HEK293 (cell line): Measurements from ENCODE around the gene HSD17B8.

ENCODE experiments used
- CTCF ChIA-PET: fragments of 350-600 bp; formaldehyde crosslinking; extraction: SDS; loops from one replicate; lab custom pipeline; 2021; ENCODE audit warnings: antibody characterized with exemption; lab: Yijun Ruan, JAX
- POLR2A ChIA-PET: fragments of 300-600 bp; formaldehyde crosslinking; extraction: SDS; loops from one replicate; lab custom pipeline; 2020; ENCODE audit warnings: antibody characterized with exemption, inconsistent platforms; lab: Yijun Ruan, JAX
- H3K27ac ChIP-seq: fragments of 200-500 bp; sonication (Bioruptor generic); 2 replicates; pipeline ENCODE4 v1.5.1; 2014; ENCODE audit warnings: low read depth, low read length, control low read depth, inconsistent platforms; ENCODE audit errors: extremely low read depth
- H3K36me3 ChIP-seq, 2 experiments: fragments of 200-500 bp in 1 of 2; sonication (Bioruptor generic) in 1 of 2; 1 replicate in 1 of 2; 2 replicates in 1 of 2; pipeline ENCODE4 v1.5.1; 2014 to 2017; ENCODE audit warnings: inconsistent platforms in 2 of 2, low read length in 2 of 2; ENCODE audit not compliant: control insufficient read depth in 2 of 2, insufficient read depth in 1 of 2
- H3K4me1 ChIP-seq: fragments of 200-500 bp; sonication (Bioruptor generic); 2 replicates; pipeline ENCODE4 v1.5.1; 2014; ENCODE audit warnings: mild to moderate bottlenecking, low read length, inconsistent platforms; ENCODE audit not compliant: control insufficient read depth, insufficient read depth
- H3K4me3 ChIP-seq: 2 replicates; pipeline ENCODE4 v1.5.1; 2011; ENCODE audit warnings: low read depth, mild to moderate bottlenecking, control low read depth, low read length, moderate library complexity
- H3K9me3 ChIP-seq: fragments of 200-500 bp; sonication (Bioruptor generic); 2 replicates; pipeline ENCODE4 v1.5.1; 2014; ENCODE audit warnings: low read depth, low read length, inconsistent platforms; ENCODE audit not compliant: control insufficient read depth, insufficient read depth
- GLI2 ChIP-seq: fragments of 450-650 bp; formaldehyde crosslinking; IDR thresholded peaks from 2 replicates; pipeline ENCODE4; 2017; ENCODE audit warnings: missing biosample characterization, missing genetic modification characterization, low read depth, borderline replicate concordance
- GLI4 ChIP-seq: fragments of 450-650 bp; formaldehyde crosslinking; IDR thresholded peaks from 2 replicates; pipeline ENCODE4 v1.5.1; 2016; ENCODE audit warnings: missing biosample characterization, missing genetic modification characterization
- IKZF3 ChIP-seq: fragments of 450-650 bp; IDR thresholded peaks from 2 replicates; pipeline ENCODE4 v1.5.0; 2018; ENCODE audit warnings: missing biosample characterization, mild to moderate bottlenecking, missing genetic modification characterization, moderate library complexity
- RBAK ChIP-seq: fragments of 450-650 bp; formaldehyde crosslinking; IDR thresholded peaks from 2 replicates; pipeline ENCODE4 v1.5.1; 2016; ENCODE audit warnings: missing biosample characterization, missing genetic modification characterization
- REPIN1 ChIP-seq: fragments of 450-650 bp; formaldehyde crosslinking; IDR thresholded peaks from 2 replicates; pipeline ENCODE4 v1.5.1; 2017; ENCODE audit warnings: missing biosample characterization, missing genetic modification characterization, low read depth
- SETDB1 ChIP-seq: IDR thresholded peaks from one replicate; pipeline ENCODE4 v1.6.1; 2017; ENCODE audit warnings: mild to moderate bottlenecking, low read length, moderate library complexity, mixed read lengths; ENCODE audit not compliant: insufficient read length
- SP3 ChIP-seq: fragments of 450-650 bp; formaldehyde crosslinking; IDR thresholded peaks from 2 replicates; pipeline ENCODE4 v1.5.1; 2016; ENCODE audit warnings: missing biosample characterization, missing genetic modification characterization
- WT1 ChIP-seq: fragments of 450-650 bp; formaldehyde crosslinking; IDR thresholded peaks from 2 replicates; pipeline ENCODE4 v1.5.1; 2016; ENCODE audit warnings: missing biosample characterization, missing genetic modification characterization
- ZBTB1 ChIP-seq: fragments of 450-650 bp; formaldehyde crosslinking; IDR thresholded peaks from 2 replicates; pipeline ENCODE4 v1.5.1; 2016; ENCODE audit warnings: missing biosample characterization, missing genetic modification characterization
- ZBTB17 ChIP-seq: fragments of 450-650 bp; formaldehyde crosslinking; IDR thresholded peaks from 2 replicates; pipeline ENCODE4 v1.5.1; 2016; ENCODE audit warnings: missing biosample characterization, missing genetic modification characterization
- ZNF132 ChIP-seq: fragments of 450-650 bp; formaldehyde crosslinking; IDR thresholded peaks from 2 replicates; pipeline ENCODE4 v1.5.1; 2017; ENCODE audit warnings: missing biosample characterization, missing genetic modification characterization, borderline replicate concordance
- ZNF133 ChIP-seq: fragments of 450-650 bp; formaldehyde crosslinking; IDR thresholded peaks from 2 replicates; pipeline ENCODE4 v1.5.1; 2016; ENCODE audit warnings: missing biosample characterization, missing genetic modification characterization
- ZNF202 ChIP-seq: fragments of 450-650 bp; formaldehyde crosslinking; IDR thresholded peaks from 2 replicates; pipeline ENCODE4 v1.5.1; 2016; ENCODE audit warnings: missing biosample characterization, missing genetic modification characterization, borderline replicate concordance
- ZNF223 ChIP-seq: fragments of 450-650 bp; formaldehyde crosslinking; IDR thresholded peaks from 2 replicates; pipeline ENCODE4 v1.5.1; 2016; ENCODE audit warnings: missing biosample characterization, missing genetic modification characterization
- ZNF24 ChIP-seq: fragments of 450-650 bp; formaldehyde crosslinking; IDR thresholded peaks from 2 replicates; pipeline ENCODE4 v1.5.1; 2016; ENCODE audit warnings: missing biosample characterization, missing genetic modification characterization
- ZNF341 ChIP-seq: fragments of 450-650 bp; formaldehyde crosslinking; IDR thresholded peaks from 2 replicates; pipeline ENCODE4; 2016; ENCODE audit warnings: low read depth, missing biosample characterization, missing genetic modification characterization
- ZNF354C ChIP-seq: fragments of 450-650 bp; formaldehyde crosslinking; IDR thresholded peaks from 2 replicates; pipeline ENCODE4 v1.5.1; 2016; ENCODE audit warnings: missing biosample characterization, missing genetic modification characterization, low read depth, borderline replicate concordance
- ZNF366 ChIP-seq: fragments of 450-650 bp; formaldehyde crosslinking; conservative IDR thresholded peaks from 2 replicates; pipeline ENCODE4 v1.5.1; 2016; ENCODE audit warnings: missing biosample characterization, missing genetic modification characterization
- ZNF48 ChIP-seq: fragments of 450-650 bp; formaldehyde crosslinking; IDR thresholded peaks from 2 replicates; pipeline ENCODE4 v1.5.1; 2016; ENCODE audit warnings: missing biosample characterization, missing genetic modification characterization
- ZNF530 ChIP-seq: fragments of 450-650 bp; formaldehyde crosslinking; IDR thresholded peaks from 2 replicates; pipeline ENCODE4 v1.5.1; 2016; ENCODE audit warnings: low read depth, missing biosample characterization, missing genetic modification characterization
- ZNF544 ChIP-seq: fragments of 450-650 bp; formaldehyde crosslinking; IDR thresholded peaks from 2 replicates; pipeline ENCODE4 v1.5.0; 2017; ENCODE audit warnings: missing biosample characterization, missing genetic modification characterization
- ZNF585B ChIP-seq: fragments of 450-650 bp; formaldehyde crosslinking; IDR thresholded peaks from 2 replicates; pipeline ENCODE4 v1.5.1; 2016; ENCODE audit warnings: missing biosample characterization, missing genetic modification characterization
- ZNF624 ChIP-seq: fragments of 450-650 bp; formaldehyde crosslinking; IDR thresholded peaks from 2 replicates; pipeline ENCODE4 v1.5.1; 2017; ENCODE audit warnings: missing biosample characterization, missing genetic modification characterization
- TF ChIP-seq, protein P1 (sequence below): fragments of 450-650 bp; formaldehyde crosslinking; IDR thresholded peaks from 2 replicates; pipeline ENCODE4 v1.5.1; 2016; ENCODE audit warnings: missing biosample characterization, missing genetic modification characterization
- TF ChIP-seq, protein P2 (sequence below): fragments of 450-650 bp; formaldehyde crosslinking; IDR thresholded peaks from 2 replicates; pipeline ENCODE4 v1.5.1; 2017; ENCODE audit warnings: missing biosample characterization, missing genetic modification characterization
- TF ChIP-seq, protein P3 (sequence below): fragments of 450-650 bp; IDR thresholded peaks from 2 replicates; pipeline ENCODE4 v1.5.1; 2018; ENCODE audit warnings: missing biosample characterization, missing genetic modification characterization
- TF ChIP-seq, protein P4 (sequence below): fragments of 450-650 bp; formaldehyde crosslinking; IDR thresholded peaks from 2 replicates; pipeline ENCODE4 v1.5.1; 2016; ENCODE audit warnings: missing biosample characterization, missing genetic modification characterization
- TF ChIP-seq, protein P5 (sequence below): fragments of 450-650 bp; IDR thresholded peaks from 2 replicates; pipeline ENCODE4 v1.5.1; 2018; ENCODE audit warnings: missing biosample characterization, mild to moderate bottlenecking, missing genetic modification characterization

Gene HSD17B8

DNA sequence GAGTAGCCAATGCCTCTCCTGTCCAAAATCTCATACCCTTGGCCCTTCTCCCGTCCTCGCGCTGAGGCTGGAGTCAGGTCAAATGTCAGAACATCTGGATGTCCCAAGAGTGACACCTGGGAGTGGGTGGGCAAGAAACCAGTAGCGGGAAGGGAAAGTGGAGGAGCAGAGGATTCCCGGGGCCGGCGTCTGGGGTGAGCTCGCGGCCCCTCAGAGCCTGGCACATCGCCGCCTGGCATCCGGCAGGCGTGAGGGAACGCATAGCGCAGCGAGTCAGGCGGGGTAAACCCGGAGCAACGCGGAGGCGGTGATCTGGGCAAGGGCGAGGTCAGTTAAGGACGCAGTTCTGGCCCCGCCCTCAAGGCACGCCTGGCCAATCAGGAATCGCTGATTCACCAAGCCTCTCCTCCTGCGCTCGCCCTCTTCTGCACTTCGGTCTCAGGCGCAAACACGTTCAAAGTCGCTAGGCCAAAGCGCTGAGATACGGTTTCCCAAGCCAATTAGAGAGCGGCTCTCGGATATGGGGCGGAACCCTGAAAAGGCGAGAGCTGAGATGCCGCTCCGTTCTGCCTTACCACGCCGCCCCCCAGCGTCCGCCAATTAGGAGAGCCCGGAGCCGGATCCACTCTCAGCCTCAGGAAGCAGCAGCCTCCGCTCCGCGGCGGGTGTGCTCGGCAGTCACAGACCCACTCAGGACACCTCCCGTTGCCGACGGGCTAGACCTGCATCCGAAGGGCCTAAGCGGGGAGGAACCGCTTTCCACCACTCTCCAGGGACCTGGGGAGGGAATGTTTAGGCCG lies 44.7 kb downstream of the HSD17B8 start:
- Histone ChIP-seq H3K27ac (peak overlapping the region; percentile 88), H3K36me3 (peaks cover 14 to 20% of the 10 kb centered on the region in 2 experiments; a peak in 2 of 3 replicates), H3K4me1 (peaks cover 12% of the 10 kb centered on the region), H3K9me3 (no peaks in the 10 kb centered on the region), H3K4me3 (peak overlapping the region; percentile 62)
- ChIA-PET POLR2A (interaction anchor here (0.5 to 4.8 kb wide), 30 partner anchors 10 to 357 kb away, joined by 3 to 65 read pairs (median 6); partner anchors contain the start of genes B3GALT4, HSD17B8, PFDN6 and RGL2), CTCF (interaction anchor here (0.6 to 6.1 kb wide), 52 partner anchors 9 to 802 kb away, joined by 3 to 76 read pairs (median 6); partner anchors contain the start of genes HSD17B8 and RING1)
- TF ChIP-seq GLI4 (tag by site-specific recombination) (no peak), ZNF341 (tag by site-specific recombination) (peak; percentile 90), ZNF133 (tag by site-specific recombination) (no peak), ZBTB1 (tag by site-specific recombination) (no peak), ZBTB17 (tag by site-specific recombination) (peak; percentile 98), ZNF624 (tag by site-specific recombination) (no peak), ZNF24 (tag by site-specific recombination) (no peak), RBAK (tag by site-specific recombination) (no peak), ZNF544 (tag by site-specific recombination) (no peak), IKZF3 (tag by site-specific recombination) (peak; percentile 96), ZNF530 (tag by site-specific recombination) (no peak), GLI2 (tag by site-specific recombination) (no peak), SETDB1 (no peak), ZNF354C (tag by site-specific recombination) (no peak), ZNF223 (no peak), WT1 (no peak; the same call in 1 of the 2 replicates), ZNF132 (no peak), REPIN1 (tag by site-specific recombination) (no peak), ZNF366 (tag by site-specific recombination) (peak; percentile 84), ZNF202 (tag by site-specific recombination) (no peak), ZNF48 (tag by site-specific recombination) (no peak), ZNF585B (tag by site-specific recombination) (no peak), SP3 (tag by site-specific recombination) (peak; percentile 83)
- TF ChIP-seq, protein P1, sequence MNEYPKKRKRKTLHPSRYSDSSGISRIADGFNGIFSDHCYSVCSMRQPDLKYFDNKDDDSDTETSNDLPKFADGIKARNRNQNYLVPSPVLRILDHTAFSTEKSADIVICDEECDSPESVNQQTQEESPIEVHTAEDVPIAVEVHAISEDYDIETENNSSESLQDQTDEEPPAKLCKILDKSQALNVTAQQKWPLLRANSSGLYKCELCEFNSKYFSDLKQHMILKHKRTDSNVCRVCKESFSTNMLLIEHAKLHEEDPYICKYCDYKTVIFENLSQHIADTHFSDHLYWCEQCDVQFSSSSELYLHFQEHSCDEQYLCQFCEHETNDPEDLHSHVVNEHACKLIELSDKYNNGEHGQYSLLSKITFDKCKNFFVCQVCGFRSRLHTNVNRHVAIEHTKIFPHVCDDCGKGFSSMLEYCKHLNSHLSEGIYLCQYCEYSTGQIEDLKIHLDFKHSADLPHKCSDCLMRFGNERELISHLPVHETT (tag by site-specific recombination), result 0 out of 2 replicates have a peak, but pooled peaks have one; percentile 22
- TF ChIP-seq, protein P2, sequence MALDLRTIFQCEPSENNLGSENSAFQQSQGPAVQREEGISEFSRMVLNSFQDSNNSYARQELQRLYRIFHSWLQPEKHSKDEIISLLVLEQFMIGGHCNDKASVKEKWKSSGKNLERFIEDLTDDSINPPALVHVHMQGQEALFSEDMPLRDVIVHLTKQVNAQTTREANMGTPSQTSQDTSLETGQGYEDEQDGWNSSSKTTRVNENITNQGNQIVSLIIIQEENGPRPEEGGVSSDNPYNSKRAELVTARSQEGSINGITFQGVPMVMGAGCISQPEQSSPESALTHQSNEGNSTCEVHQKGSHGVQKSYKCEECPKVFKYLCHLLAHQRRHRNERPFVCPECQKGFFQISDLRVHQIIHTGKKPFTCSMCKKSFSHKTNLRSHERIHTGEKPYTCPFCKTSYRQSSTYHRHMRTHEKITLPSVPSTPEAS (tag by site-specific recombination), result no peak
- TF ChIP-seq, protein P3, sequence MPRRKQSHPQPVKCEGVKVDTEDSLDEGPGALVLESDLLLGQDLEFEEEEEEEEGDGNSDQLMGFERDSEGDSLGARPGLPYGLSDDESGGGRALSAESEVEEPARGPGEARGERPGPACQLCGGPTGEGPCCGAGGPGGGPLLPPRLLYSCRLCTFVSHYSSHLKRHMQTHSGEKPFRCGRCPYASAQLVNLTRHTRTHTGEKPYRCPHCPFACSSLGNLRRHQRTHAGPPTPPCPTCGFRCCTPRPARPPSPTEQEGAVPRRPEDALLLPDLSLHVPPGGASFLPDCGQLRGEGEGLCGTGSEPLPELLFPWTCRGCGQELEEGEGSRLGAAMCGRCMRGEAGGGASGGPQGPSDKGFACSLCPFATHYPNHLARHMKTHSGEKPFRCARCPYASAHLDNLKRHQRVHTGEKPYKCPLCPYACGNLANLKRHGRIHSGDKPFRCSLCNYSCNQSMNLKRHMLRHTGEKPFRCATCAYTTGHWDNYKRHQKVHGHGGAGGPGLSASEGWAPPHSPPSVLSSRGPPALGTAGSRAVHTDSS (tag by site-specific recombination), result no peak
- TF ChIP-seq, protein P4, sequence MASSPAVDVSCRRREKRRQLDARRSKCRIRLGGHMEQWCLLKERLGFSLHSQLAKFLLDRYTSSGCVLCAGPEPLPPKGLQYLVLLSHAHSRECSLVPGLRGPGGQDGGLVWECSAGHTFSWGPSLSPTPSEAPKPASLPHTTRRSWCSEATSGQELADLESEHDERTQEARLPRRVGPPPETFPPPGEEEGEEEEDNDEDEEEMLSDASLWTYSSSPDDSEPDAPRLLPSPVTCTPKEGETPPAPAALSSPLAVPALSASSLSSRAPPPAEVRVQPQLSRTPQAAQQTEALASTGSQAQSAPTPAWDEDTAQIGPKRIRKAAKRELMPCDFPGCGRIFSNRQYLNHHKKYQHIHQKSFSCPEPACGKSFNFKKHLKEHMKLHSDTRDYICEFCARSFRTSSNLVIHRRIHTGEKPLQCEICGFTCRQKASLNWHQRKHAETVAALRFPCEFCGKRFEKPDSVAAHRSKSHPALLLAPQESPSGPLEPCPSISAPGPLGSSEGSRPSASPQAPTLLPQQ (tag by site-specific recombination), result 0 out of 2 replicates have a peak, but pooled peaks have one; percentile 10
- TF ChIP-seq, protein P5, sequence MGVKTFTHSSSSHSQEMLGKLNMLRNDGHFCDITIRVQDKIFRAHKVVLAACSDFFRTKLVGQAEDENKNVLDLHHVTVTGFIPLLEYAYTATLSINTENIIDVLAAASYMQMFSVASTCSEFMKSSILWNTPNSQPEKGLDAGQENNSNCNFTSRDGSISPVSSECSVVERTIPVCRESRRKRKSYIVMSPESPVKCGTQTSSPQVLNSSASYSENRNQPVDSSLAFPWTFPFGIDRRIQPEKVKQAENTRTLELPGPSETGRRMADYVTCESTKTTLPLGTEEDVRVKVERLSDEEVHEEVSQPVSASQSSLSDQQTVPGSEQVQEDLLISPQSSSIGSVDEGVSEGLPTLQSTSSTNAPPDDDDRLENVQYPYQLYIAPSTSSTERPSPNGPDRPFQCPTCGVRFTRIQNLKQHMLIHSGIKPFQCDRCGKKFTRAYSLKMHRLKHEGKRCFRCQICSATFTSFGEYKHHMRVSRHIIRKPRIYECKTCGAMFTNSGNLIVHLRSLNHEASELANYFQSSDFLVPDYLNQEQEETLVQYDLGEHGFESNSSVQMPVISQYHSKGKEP, result no peak
